ENCODE results near the gene ZFY. TPM values are rescaled to one million over a fixed set of nuclear protein-coding genes. Genes with fewer than 3 reads are reported as not detected.

ZFY gene
- total RNA-seq, 1 donor from 2014 or later = 16.8 TPM

DNA sequence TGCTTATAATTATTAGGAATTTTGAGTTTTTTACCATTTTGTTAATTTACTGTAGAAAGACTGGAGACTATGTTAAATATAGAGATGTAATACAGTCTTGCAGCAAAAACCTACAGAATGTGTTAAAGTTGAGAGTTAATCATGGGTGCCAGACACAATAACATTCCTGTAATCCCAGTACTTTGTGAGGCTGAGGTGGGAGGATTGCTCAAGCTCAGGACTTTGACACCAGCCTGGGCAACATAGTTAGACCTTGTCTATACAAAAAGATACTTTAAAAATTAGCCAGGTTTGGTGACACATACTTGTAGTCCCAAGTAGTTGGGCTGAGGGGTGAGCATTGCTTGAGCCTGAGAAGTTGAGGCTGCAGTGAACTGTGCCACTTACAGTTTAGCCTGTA lies 17.7 kb downstream of the ZFY start:
- FAIRE-seq = no peak
- H3K27me3 ChIP-seq (ENCODE audit: insufficient read depth, low read length) = no peaks in the 10 kb centered on the region
- H3K4me3 Mint-ChIP-seq (ENCODE audit: unreplicated experiment) = no peak overlapping the region
- no peak overlapping the region for H2AFZ ChIP-seq (ENCODE audit: low read depth, low read length)
- no peak overlapping the region for H3K4me3 ChIP-seq (ENCODE audit: insufficient read depth, low read depth, low read length)
- H3K4me1 Mint-ChIP-seq (ENCODE audit: low read depth, unreplicated experiment) = peaks cover 8% of the 10 kb centered on the region
- peak overlapping the region; percentile 72 for H3K27ac Mint-ChIP-seq (ENCODE audit: unreplicated experiment)
- no peak overlapping the region for H3K27ac ChIP-seq (ENCODE audit: low read depth, low read length)
- DNase-seq (ENCODE audit: low read depth) = no peak
- no peak for TF ChIP-seq EZH2 (IDR thresholded peaks at IDR 0.05; ENCODE audit: insufficient read depth, low read length)
- TF ChIP-seq, protein P1, sequence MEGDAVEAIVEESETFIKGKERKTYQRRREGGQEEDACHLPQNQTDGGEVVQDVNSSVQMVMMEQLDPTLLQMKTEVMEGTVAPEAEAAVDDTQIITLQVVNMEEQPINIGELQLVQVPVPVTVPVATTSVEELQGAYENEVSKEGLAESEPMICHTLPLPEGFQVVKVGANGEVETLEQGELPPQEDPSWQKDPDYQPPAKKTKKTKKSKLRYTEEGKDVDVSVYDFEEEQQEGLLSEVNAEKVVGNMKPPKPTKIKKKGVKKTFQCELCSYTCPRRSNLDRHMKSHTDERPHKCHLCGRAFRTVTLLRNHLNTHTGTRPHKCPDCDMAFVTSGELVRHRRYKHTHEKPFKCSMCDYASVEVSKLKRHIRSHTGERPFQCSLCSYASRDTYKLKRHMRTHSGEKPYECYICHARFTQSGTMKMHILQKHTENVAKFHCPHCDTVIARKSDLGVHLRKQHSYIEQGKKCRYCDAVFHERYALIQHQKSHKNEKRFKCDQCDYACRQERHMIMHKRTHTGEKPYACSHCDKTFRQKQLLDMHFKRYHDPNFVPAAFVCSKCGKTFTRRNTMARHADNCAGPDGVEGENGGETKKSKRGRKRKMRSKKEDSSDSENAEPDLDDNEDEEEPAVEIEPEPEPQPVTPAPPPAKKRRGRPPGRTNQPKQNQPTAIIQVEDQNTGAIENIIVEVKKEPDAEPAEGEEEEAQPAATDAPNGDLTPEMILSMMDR (IDR thresholded peaks at IDR 0.05; ENCODE audit: insufficient read depth, low read depth, low read length) = no peak
- no peaks in the 10 kb centered on the region for H3K27me3 Mint-ChIP-seq (ENCODE audit: low read depth, unreplicated experiment)
- peaks cover 2% of the 10 kb centered on the region for H3K36me3 ChIP-seq (ENCODE audit: insufficient read depth, low read length)
- peaks cover 85% of the 10 kb centered on the region for H3K79me2 ChIP-seq (ENCODE audit: insufficient read depth, low read length)
- H3K9me3 ChIP-seq (ENCODE audit: insufficient read depth, low read depth, low read length) = no peaks in the 10 kb centered on the region
- peaks cover 45% of the 10 kb centered on the region for H4K20me1 ChIP-seq (ENCODE audit: insufficient read depth, low read length)
- no peaks in the 10 kb centered on the region for H3K9me3 Mint-ChIP-seq (ENCODE audit: unreplicated experiment)
- H3K4me1 ChIP-seq (ENCODE audit: insufficient read depth, low read length) = no peaks in the 10 kb centered on the region
- no peak overlapping the region for H3K4me2 ChIP-seq (ENCODE audit: low read length)
- no peak overlapping the region for H3K9ac ChIP-seq (ENCODE audit: low read length)
- H3K36me3 Mint-ChIP-seq (ENCODE audit: low read depth, unreplicated experiment) = peaks cover 4% of the 10 kb centered on the region

DNA sequence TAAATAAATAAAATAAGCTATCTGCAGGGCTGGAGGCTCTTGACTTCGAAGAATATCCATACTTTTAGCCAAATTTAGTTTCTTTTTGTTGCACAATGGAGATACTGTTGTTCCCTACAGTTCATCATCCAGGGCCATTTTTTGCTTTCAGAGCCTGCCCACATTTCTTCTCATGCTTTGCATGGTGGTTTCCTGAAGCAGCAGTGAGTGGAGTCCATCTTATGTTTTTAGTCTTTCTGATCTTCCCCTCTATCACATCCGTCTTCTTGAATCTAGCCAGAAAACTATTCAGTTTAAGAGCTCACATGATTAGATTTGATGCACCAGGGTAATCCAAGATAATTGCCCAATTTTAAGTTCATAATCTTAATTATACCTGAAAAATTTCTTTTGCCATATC lies 19.6 kb downstream of the ZFY start:
- no peak overlapping the region for H3K27ac Mint-ChIP-seq (ENCODE audit: unreplicated experiment)
- TF ChIP-seq EZH2 (IDR thresholded peaks at IDR 0.05; ENCODE audit: insufficient read depth, low read length) = no peak
- TF ChIP-seq, protein P1 (IDR thresholded peaks at IDR 0.05; ENCODE audit: insufficient read depth, low read depth, low read length) = no peak
- Histone ChIP-seq H3K36me3 (ENCODE audit: insufficient read depth, low read length) (peaks cover 5% of the 10 kb centered on the region), H2AFZ (ENCODE audit: low read depth, low read length) (no peak overlapping the region), H3K4me3 (ENCODE audit: insufficient read depth, low read depth, low read length) (no peak overlapping the region), H3K9ac (ENCODE audit: low read length) (no peak overlapping the region), H3K9me3 (ENCODE audit: insufficient read depth, low read depth, low read length) (no peaks in the 10 kb centered on the region), H3K27ac (ENCODE audit: low read depth, low read length) (no peak overlapping the region), H3K27me3 (ENCODE audit: insufficient read depth, low read length) (no peaks in the 10 kb centered on the region), H4K20me1 (ENCODE audit: insufficient read depth, low read length) (peaks cover 42% of the 10 kb centered on the region), H3K4me1 (ENCODE audit: insufficient read depth, low read length) (no peaks in the 10 kb centered on the region), H3K79me2 (ENCODE audit: insufficient read depth, low read length) (peaks cover 84% of the 10 kb centered on the region), H3K4me2 (ENCODE audit: low read length) (no peak overlapping the region)
- H3K9me3 Mint-ChIP-seq (ENCODE audit: unreplicated experiment) = no peaks in the 10 kb centered on the region
- DNase-seq (ENCODE audit: low read depth) (no peak), FAIRE-seq (no peak)
- no peak overlapping the region for H3K4me3 Mint-ChIP-seq (ENCODE audit: unreplicated experiment)
- H3K27me3 Mint-ChIP-seq (ENCODE audit: low read depth, unreplicated experiment) = no peaks in the 10 kb centered on the region
- H3K4me1 Mint-ChIP-seq (ENCODE audit: low read depth, unreplicated experiment) = peaks cover 8% of the 10 kb centered on the region
- peaks cover 4% of the 10 kb centered on the region for H3K36me3 Mint-ChIP-seq (ENCODE audit: low read depth, unreplicated experiment)

DNA sequence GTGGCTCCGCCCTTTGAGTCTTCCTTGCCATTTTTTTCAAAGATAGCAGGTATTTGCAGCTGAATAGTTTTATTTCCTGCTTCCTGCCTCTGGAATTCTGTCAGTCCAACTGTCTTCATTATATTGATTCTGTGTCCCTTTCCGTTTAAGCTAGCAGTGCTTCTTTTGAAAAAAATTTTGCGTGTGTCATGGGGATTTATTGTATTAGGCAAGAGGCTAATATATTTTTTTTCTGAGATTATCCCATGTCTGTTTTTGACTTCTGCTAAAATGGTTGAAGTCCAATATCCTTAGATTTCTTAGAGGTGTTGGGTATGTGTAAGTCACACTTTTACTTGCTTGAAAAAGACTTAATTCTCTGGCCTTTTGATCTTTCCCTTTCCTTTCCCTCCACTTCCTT lies 20.4 kb downstream of the ZFY start:
- FAIRE-seq (no peak), DNase-seq (ENCODE audit: low read depth) (no peak)
- Histone ChIP-seq H3K36me3 (ENCODE audit: insufficient read depth, low read length) (peaks cover 5% of the 10 kb centered on the region), H4K20me1 (ENCODE audit: insufficient read depth, low read length) (peaks cover 33% of the 10 kb centered on the region), H2AFZ (ENCODE audit: low read depth, low read length) (no peak overlapping the region), H3K4me3 (ENCODE audit: insufficient read depth, low read depth, low read length) (no peak overlapping the region), H3K9me3 (ENCODE audit: insufficient read depth, low read depth, low read length) (no peaks in the 10 kb centered on the region), H3K9ac (ENCODE audit: low read length) (no peak overlapping the region), H3K4me1 (ENCODE audit: insufficient read depth, low read length) (no peaks in the 10 kb centered on the region), H3K27me3 (ENCODE audit: insufficient read depth, low read length) (no peaks in the 10 kb centered on the region), H3K27ac (ENCODE audit: low read depth, low read length) (no peak overlapping the region), H3K4me2 (ENCODE audit: low read length) (no peak overlapping the region), H3K79me2 (ENCODE audit: insufficient read depth, low read length) (peaks cover 76% of the 10 kb centered on the region)
- no peaks in the 10 kb centered on the region for H3K27me3 Mint-ChIP-seq (ENCODE audit: low read depth, unreplicated experiment)
- H3K9me3 Mint-ChIP-seq (ENCODE audit: unreplicated experiment) = no peaks in the 10 kb centered on the region
- H3K4me1 Mint-ChIP-seq (ENCODE audit: low read depth, unreplicated experiment) = peaks cover 8% of the 10 kb centered on the region
- no peak for TF ChIP-seq EZH2 (IDR thresholded peaks at IDR 0.05; ENCODE audit: insufficient read depth, low read length)
- TF ChIP-seq, protein P1 (IDR thresholded peaks at IDR 0.05; ENCODE audit: insufficient read depth, low read depth, low read length) = no peak
- no peak overlapping the region for H3K27ac Mint-ChIP-seq (ENCODE audit: unreplicated experiment)
- H3K36me3 Mint-ChIP-seq (ENCODE audit: low read depth, unreplicated experiment) = peaks cover 4% of the 10 kb centered on the region
- no peak overlapping the region for H3K4me3 Mint-ChIP-seq (ENCODE audit: unreplicated experiment)

All from astrocyte (in vitro differentiated cells and primary cell).